ENCODE measurements around the gene PRR23A. TPM values are rescaled to one million over a fixed set of nuclear protein-coding genes. Genes with fewer than 3 reads are reported as not detected.

Gene PRR23A
- total and polyA plus RNA-seq, 2 of the 8 experiments (the other 6 are each of a cell fraction or from before 2014, with no cell fraction given) = not detected

- Histone ChIP-seq H3K23ac (ENCODE audit: insufficient read length) (no peak overlapping the region), H3K4me2 (ENCODE audit: insufficient read depth in 1 of 2, low read depth in 2 of 2, low read length in 2 of 2) (no peak overlapping the region), H3K4me3 (ENCODE audit: extremely low read depth in 1 of 4, insufficient read depth in 2 of 4, low read depth in 3 of 4, low read length in 4 of 4) (no peak overlapping the region), H3K4ac (replicated peaks; ENCODE audit: insufficient read length, low read depth, low read length) (no peak overlapping the region), H2BK20ac (ENCODE audit: low read length) (no peak overlapping the region), H3K23me2 (ENCODE audit: low read depth, low read length) (no peaks in the 10 kb centered on the region), H2AFZ (ENCODE audit: low read length) (no peak overlapping the region), H3K14ac (ENCODE audit: insufficient read length) (no peak overlapping the region), H4K8ac (ENCODE audit: extremely low read depth, insufficient read depth, low read length) (no peak overlapping the region), H3K79me1 (ENCODE audit: low read depth, low read length) (no peaks in the 10 kb centered on the region), H2AK5ac (ENCODE audit: low read depth, low read length) (no peak overlapping the region), H2BK15ac (ENCODE audit: low read length) (no peak overlapping the region), H3K79me2 (ENCODE audit: control insufficient read depth in 1 of 2, insufficient read depth in 2 of 2, low read length in 2 of 2) (no peaks in the 10 kb centered on the region), H4K91ac (replicated peaks; ENCODE audit: insufficient read length, low read length) (no peak overlapping the region), H3K56ac (replicated peaks; ENCODE audit: insufficient read length, low read depth, low read length) (no peak overlapping the region), H2BK12ac (ENCODE audit: low read depth, low read length) (no peak overlapping the region), H3K18ac (ENCODE audit: extremely low read depth, low read length) (no peak overlapping the region), H2BK5ac (ENCODE audit: low read depth, low read length) (no peak overlapping the region), H3K27me3 (replicated peaks in 1 of 4; ENCODE audit: control insufficient read depth in 3 of 4, extremely low read depth in 1 of 4, insufficient read depth in 3 of 4, low read length in 3 of 4) (no peaks in the 10 kb centered on the region), H4K20me1 (replicated peaks in 1 of 2; ENCODE audit: control insufficient read depth in 1 of 2, insufficient read depth in 2 of 2, low read length in 2 of 2) (no peaks in the 10 kb centered on the region), H4K5ac (ENCODE audit: insufficient read length, low read depth, low read length) (no peak overlapping the region), H3K4me1 (replicated peaks in 1 of 4; ENCODE audit: control insufficient read depth in 3 of 4, insufficient read depth in 4 of 4, low read length in 3 of 4) (no peaks in the 10 kb centered on the region), H3K9ac (replicated peaks in 1 of 4; ENCODE audit: extremely low read depth in 1 of 4, low read depth in 3 of 4, low read length in 3 of 4) (no peak overlapping the region), H3K36me3 (ENCODE audit: control insufficient read depth in 2 of 4, insufficient read depth in 4 of 4, low read length in 3 of 4) (no peaks in the 10 kb centered on the region), H3K9me3 (ENCODE audit: insufficient read depth in 2 of 2, low read depth in 1 of 2, low read length in 1 of 2) (no peaks in the 10 kb centered on the region), H3K27ac (ENCODE audit: low read depth, low read length) (no peak overlapping the region), H2BK120ac (replicated peaks; ENCODE audit: low read depth, low read length) (no peak overlapping the region)
- 88% methylated on average over 8 of the region's 8 CpGs; no CpG with 5 or more reads in 1 of the 2 experiments for WGBS, 2 experiments (ENCODE audit: extremely low coverage in 1 of 2, insufficient coverage in 1 of 2, insufficient read length in 1 of 2, insufficient replicate concordance in 2 of 2, low coverage in 1 of 2, low lambda C conversion rate in 2 of 2, missing lambda C conversion rate in 1 of 2)
- no peak for DNase-seq (ENCODE audit: low read depth in 1 of 2, low spot score in 2 of 2)
- no peak for TF ChIP-seq KDM1A (IDR thresholded peaks at IDR 0.05; ENCODE audit: borderline replicate concordance, low read length)
- TF ChIP-seq CREB1 (IDR thresholded peaks at IDR 0.05) = no peak
- TF ChIP-seq TAF7 (optimal IDR thresholded peaks at IDR 0.05; ENCODE audit: borderline replicate concordance, low read depth, low read length) = no peak
- no peak for TF ChIP-seq TCF12 (IDR thresholded peaks at IDR 0.05; ENCODE audit: low read depth, low read length)
- no peak for TF ChIP-seq BRCA1 (IDR thresholded peaks at IDR 0.05; ENCODE audit: low read depth, low read length)
- TF ChIP-seq KDM4A (IDR thresholded peaks at IDR 0.05; ENCODE audit: low read depth, low read length, severe bottlenecking) = no peak
- no peak for TF ChIP-seq PHF8 (conservative IDR thresholded peaks at IDR 0.05; ENCODE audit: low read depth, low read length)
- TF ChIP-seq CTBP2 (IDR thresholded peaks at IDR 0.05; ENCODE audit: borderline replicate concordance, insufficient read depth, insufficient read length, low read length) = no peak
- TF ChIP-seq, protein P1, sequence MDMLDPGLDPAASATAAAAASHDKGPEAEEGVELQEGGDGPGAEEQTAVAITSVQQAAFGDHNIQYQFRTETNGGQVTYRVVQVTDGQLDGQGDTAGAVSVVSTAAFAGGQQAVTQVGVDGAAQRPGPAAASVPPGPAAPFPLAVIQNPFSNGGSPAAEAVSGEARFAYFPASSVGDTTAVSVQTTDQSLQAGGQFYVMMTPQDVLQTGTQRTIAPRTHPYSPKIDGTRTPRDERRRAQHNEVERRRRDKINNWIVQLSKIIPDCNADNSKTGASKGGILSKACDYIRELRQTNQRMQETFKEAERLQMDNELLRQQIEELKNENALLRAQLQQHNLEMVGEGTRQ (IDR thresholded peaks at IDR 0.05; ENCODE audit: low read length) = no peak
- FAIRE-seq = no peak
- POLR2A ChIA-PET (ENCODE audit: partially characterized antibody) = interaction anchor here (1.1 kb wide), 1 partner anchor 23 kb away, joined by 3 read pairs; no protein-coding TSS in a partner anchor
- CTCF ChIA-PET (ENCODE audit: partially characterized antibody) = interaction anchor here (0.6 to 15.1 kb wide), 6 partner anchors 11 to 380 kb away, joined by 3 to 223 read pairs (median 3); no protein-coding TSS in a partner anchor
Measured at GRCh38 chr3:138975351-138975750, 30.7 kb downstream of the PRR23A start.

All from H1 (cell line).